Measurements from ENCODE around the gene PXDC1.
"Not testable (repeated sequence)": the region's sequence is repeated elsewhere in the genome, so short reads cannot be mapped to it uniquely, and the experiment has no call there.

PXDC1 gene

GRCh38 chr6:3781504-3781903, 30.0 kb upstream of the PXDC1 start:
- Histone ChIP-seq H3K9me3 (ENCODE audit: control insufficient read depth, insufficient read depth, low read depth, low read length) (no peaks in the 10 kb centered on the region), H3K4me3 (ENCODE audit: low read depth, low read length) (no peak overlapping the region), H3K27me3 (ENCODE audit: control insufficient read depth, insufficient read depth, low read length) (no peaks in the 10 kb centered on the region), H3K9ac (ENCODE audit: low read length) (no peak overlapping the region), H3K36me3 (ENCODE audit: control insufficient read depth, insufficient read depth, low read length) (no peaks in the 10 kb centered on the region), H3K4me1 (ENCODE audit: control insufficient read depth, insufficient read depth, low read length) (no peaks in the 10 kb centered on the region), H3K27ac (ENCODE audit: low read depth, low read length) (no peak overlapping the region)

DNA sequence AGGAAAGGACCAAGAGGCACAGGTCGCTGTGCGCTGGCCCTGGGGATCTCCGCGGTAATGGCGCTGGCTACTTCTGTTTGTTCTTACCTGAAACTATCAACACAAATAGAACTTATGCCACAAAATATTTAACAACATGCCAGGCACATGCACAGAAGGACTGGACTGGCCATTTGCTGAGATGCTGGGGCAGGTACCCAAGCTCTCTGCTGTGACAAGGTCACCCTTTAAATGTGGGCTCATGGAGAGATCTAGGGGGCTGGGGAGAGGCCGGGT, 28.0 kb upstream of the PXDC1 start:
- no peak overlapping the region for H3K27ac ChIP-seq (ENCODE audit: low read depth, low read length)
- no peaks in the 10 kb centered on the region for H3K9me3 ChIP-seq (ENCODE audit: control insufficient read depth, insufficient read depth, low read depth, low read length)
- H3K36me3 ChIP-seq (ENCODE audit: control insufficient read depth, insufficient read depth, low read length) = no peaks in the 10 kb centered on the region
- no peak overlapping the region for H3K4me3 ChIP-seq (ENCODE audit: low read depth, low read length)
- no peaks in the 10 kb centered on the region for H3K27me3 ChIP-seq (ENCODE audit: control insufficient read depth, insufficient read depth, low read length)
- H3K9ac ChIP-seq (ENCODE audit: low read length) = no peak overlapping the region
- H3K4me1 ChIP-seq (ENCODE audit: control insufficient read depth, insufficient read depth, low read length) = no peaks in the 10 kb centered on the region

DNA sequence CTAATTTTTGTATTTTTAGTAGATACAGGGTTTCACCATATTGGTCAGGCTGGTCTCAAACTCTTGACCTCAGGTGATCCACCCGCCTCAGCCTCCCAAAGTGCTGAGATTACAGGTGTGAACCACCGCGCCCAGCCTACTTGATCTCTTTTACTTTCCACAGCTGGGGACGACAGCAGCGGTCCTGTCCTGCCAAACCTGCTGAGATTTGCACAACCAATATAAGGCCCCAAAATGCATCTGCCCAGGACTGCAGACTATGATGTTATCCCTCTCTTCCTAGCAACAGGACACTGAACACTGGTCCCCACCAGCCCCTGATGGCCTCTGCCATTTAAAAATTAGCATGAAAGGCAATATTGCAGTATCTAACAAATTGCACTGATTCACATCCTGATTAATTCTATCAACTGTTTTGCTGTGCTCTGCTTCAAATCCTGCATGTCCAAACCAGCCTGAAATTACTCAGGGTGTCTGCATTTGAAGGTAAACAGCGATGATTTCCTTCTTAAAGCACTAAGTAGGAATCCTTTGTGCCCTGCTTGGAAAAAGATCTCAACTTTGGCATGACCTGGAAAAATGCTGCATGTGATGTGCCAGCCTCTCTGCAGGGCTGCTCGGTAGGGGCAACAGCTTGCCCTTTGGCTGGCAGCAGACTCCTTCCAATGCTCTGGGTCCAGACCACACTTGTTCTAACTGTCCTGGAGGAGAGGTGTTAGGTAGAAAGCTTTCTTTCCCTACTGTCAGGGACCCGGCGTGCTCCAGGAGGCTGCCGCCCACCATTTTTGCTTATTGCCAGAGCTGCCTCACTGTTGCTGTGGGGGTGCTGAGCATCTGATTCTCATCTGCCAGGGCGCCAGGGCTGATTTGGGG, 27.4 kb upstream of the PXDC1 start:
- Histone ChIP-seq H3K4me1 (ENCODE audit: control insufficient read depth, insufficient read depth, low read length) (no peaks in the 10 kb centered on the region), H3K9ac (ENCODE audit: low read length) (no peak overlapping the region), H3K4me3 (ENCODE audit: low read depth, low read length) (no peak overlapping the region), H3K36me3 (ENCODE audit: control insufficient read depth, insufficient read depth, low read length) (no peaks in the 10 kb centered on the region), H3K27me3 (ENCODE audit: control insufficient read depth, insufficient read depth, low read length) (no peaks in the 10 kb centered on the region), H3K27ac (ENCODE audit: low read depth, low read length) (no peak overlapping the region), H3K9me3 (ENCODE audit: control insufficient read depth, insufficient read depth, low read depth, low read length) (no peaks in the 10 kb centered on the region)

DNA sequence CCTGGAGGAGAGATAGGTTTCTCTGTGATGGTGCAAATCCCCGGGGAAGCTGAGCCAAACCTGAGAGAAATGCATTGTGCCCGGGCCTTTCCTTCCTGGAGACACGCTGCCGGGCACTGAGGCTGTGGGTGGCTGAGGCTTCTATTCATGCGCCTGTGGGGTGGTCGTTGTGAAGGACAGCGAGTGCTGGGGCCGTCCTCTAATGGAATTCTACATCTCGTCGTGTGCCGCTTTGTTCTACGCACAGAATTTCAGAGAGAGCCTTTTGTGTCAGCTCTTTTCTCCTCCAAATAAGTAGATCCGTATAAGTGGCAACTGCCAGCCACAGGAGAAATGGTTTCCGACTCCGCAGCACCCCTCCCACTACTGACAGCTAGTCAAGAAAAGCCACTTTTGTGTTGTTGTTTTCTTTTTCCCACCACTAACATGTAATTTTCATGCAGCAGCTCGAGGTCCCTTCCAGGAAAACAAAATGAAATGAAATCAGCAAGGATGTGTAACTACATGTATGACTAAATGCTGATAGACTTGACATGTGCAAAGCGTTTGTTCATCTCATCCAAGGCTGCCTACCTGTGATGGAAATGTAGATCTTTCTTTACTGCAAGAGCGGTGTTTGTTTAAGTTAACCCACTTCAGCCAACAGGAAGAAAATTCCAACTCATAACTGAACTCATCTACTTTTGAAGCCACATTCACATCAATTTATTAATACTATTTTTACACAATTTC, 26.4 kb upstream of the PXDC1 start:
- H3K4me3 ChIP-seq (ENCODE audit: low read depth, low read length) = no peak overlapping the region
- H3K36me3 ChIP-seq (ENCODE audit: control insufficient read depth, insufficient read depth, low read length) = no peaks in the 10 kb centered on the region
- H3K4me1 ChIP-seq (ENCODE audit: control insufficient read depth, insufficient read depth, low read length) = no peaks in the 10 kb centered on the region
- no peak overlapping the region for H3K9ac ChIP-seq (ENCODE audit: low read length)
- no peaks in the 10 kb centered on the region for H3K27me3 ChIP-seq (ENCODE audit: control insufficient read depth, insufficient read depth, low read length)
- H3K9me3 ChIP-seq (ENCODE audit: control insufficient read depth, insufficient read depth, low read depth, low read length) = no peaks in the 10 kb centered on the region
- no peak overlapping the region for H3K27ac ChIP-seq (ENCODE audit: low read depth, low read length)

DNA sequence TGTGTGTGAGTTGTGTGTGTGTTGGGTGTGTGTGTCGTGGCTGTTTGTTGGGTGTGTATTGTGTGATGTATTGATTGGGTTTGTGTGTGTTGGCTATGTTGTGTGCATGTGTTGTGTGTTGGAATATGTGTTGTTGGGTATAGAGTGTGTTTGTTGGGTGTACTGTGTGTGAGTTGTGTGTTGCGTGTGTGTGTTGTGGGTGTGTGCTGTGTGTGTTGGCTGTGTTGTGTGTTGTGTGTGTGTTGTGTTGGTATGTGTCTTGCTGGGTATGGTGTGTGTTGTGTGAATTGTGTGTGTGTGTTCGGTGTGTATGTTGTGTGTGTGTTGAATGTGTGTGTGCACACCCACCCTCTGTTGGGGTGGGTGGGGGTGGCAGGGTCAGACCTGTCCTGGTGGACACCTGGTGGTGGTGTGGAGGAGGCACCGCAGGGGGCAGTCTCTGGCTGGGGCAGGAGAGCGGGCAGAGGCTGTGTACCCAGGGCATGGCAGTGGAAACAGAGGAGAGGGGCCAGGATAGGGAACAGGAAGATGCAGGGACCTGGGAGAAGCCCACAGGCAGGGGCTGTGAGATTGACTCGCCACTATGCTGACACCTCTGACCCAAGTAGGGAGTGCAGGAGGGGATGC, 25.5 kb upstream of the PXDC1 start:
- Histone ChIP-seq H3K27me3 (ENCODE audit: control insufficient read depth, insufficient read depth, low read length) (no peaks in the 10 kb centered on the region), H3K4me1 (ENCODE audit: control insufficient read depth, insufficient read depth, low read length) (no peaks in the 10 kb centered on the region), H3K4me3 (ENCODE audit: low read depth, low read length) (no peak overlapping the region), H3K27ac (ENCODE audit: low read depth, low read length) (no peak overlapping the region), H3K9me3 (ENCODE audit: control insufficient read depth, insufficient read depth, low read depth, low read length) (0 out of 2 replicates have a peak, but pooled peaks cover 4% of the 10 kb centered on the region), H3K9ac (ENCODE audit: low read length) (no peak overlapping the region), H3K36me3 (ENCODE audit: control insufficient read depth, insufficient read depth, low read length) (no peaks in the 10 kb centered on the region)

GRCh38 chr6:3775847-3776246, 24.3 kb upstream of the PXDC1 start:
- Histone ChIP-seq H3K9ac (ENCODE audit: low read length) (no peak overlapping the region), H3K9me3 (ENCODE audit: control insufficient read depth, insufficient read depth, low read depth, low read length) (0 out of 2 replicates have a peak, but pooled peaks cover 4% of the 10 kb centered on the region), H3K36me3 (ENCODE audit: control insufficient read depth, insufficient read depth, low read length) (no peaks in the 10 kb centered on the region), H3K4me1 (ENCODE audit: control insufficient read depth, insufficient read depth, low read length) (no peaks in the 10 kb centered on the region), H3K27ac (ENCODE audit: low read depth, low read length) (no peak overlapping the region), H3K27me3 (ENCODE audit: control insufficient read depth, insufficient read depth, low read length) (no peaks in the 10 kb centered on the region), H3K4me3 (ENCODE audit: low read depth, low read length) (no peak overlapping the region)

DNA sequence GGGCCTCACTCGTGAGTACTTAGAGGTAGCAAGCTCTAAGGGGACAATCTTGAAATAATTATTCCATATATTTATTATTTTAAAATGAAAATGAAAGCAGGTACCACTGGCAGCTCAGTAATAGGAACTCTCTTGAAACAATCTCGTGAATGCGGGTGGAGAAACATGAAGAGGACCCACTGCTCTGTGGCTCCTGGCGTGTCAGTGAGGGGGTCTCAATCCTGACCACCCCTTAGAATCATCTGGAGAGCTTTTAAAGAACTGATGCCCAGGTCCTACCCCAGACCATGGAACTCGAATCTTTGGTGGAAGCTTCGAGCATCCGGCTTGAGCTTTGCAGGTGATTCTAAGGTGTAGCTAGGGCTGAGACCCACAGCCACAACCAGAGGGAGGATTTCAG, 23.9 kb upstream of the PXDC1 start:
- Histone ChIP-seq H3K36me3 (ENCODE audit: control insufficient read depth, insufficient read depth, low read length) (no peaks in the 10 kb centered on the region), H3K4me3 (ENCODE audit: low read depth, low read length) (no peak overlapping the region), H3K27me3 (ENCODE audit: control insufficient read depth, insufficient read depth, low read length) (no peaks in the 10 kb centered on the region), H3K4me1 (ENCODE audit: control insufficient read depth, insufficient read depth, low read length) (peaks cover 2% of the 10 kb centered on the region; the same call in 1 of the 2 replicates), H3K9ac (ENCODE audit: low read length) (no peak overlapping the region), H3K9me3 (ENCODE audit: control insufficient read depth, insufficient read depth, low read depth, low read length) (0 out of 2 replicates have a peak, but pooled peaks cover 4% of the 10 kb centered on the region), H3K27ac (ENCODE audit: low read depth, low read length) (no peak overlapping the region)

DNA sequence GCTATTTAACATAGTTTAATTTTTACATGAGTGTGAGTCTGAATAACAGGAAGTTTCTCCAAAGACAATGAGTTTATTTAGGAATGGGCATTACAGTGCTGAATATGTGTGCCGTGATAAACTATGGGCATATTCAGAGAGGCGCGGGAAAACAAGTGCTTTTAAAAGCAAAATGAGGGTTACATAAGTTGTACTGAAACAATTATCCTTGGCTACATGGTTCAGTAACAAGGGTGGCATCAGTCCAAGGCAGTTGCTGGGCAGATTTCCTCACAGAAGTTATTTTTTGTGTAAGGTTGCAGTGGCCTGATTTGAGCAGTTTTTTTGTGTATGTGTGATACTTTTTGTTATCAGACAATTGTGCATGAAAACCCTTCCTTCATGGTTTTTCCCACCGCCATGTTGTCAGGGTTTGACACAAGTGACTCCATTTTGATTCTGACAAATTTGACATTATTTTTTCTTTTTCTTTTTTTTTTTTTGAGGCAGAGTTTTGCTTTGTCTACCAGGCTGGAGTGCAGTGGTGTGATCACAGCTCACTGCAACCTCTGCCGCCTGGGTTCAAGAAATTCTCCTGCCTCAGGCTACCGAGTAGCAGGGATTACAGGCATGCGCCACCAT, 22.3 kb upstream of the PXDC1 start:
- Histone ChIP-seq H3K9ac (ENCODE audit: low read length) (no peak overlapping the region), H3K9me3 (ENCODE audit: control insufficient read depth, insufficient read depth, low read depth, low read length) (0 out of 2 replicates have a peak, but pooled peaks cover 4% of the 10 kb centered on the region), H3K4me3 (ENCODE audit: low read depth, low read length) (no peak overlapping the region), H3K27me3 (ENCODE audit: control insufficient read depth, insufficient read depth, low read length) (no peaks in the 10 kb centered on the region), H3K27ac (ENCODE audit: low read depth, low read length) (no peak overlapping the region), H3K4me1 (ENCODE audit: control insufficient read depth, insufficient read depth, low read length) (peaks cover 9% of the 10 kb centered on the region), H3K36me3 (ENCODE audit: control insufficient read depth, insufficient read depth, low read length) (no peaks in the 10 kb centered on the region)

DNA sequence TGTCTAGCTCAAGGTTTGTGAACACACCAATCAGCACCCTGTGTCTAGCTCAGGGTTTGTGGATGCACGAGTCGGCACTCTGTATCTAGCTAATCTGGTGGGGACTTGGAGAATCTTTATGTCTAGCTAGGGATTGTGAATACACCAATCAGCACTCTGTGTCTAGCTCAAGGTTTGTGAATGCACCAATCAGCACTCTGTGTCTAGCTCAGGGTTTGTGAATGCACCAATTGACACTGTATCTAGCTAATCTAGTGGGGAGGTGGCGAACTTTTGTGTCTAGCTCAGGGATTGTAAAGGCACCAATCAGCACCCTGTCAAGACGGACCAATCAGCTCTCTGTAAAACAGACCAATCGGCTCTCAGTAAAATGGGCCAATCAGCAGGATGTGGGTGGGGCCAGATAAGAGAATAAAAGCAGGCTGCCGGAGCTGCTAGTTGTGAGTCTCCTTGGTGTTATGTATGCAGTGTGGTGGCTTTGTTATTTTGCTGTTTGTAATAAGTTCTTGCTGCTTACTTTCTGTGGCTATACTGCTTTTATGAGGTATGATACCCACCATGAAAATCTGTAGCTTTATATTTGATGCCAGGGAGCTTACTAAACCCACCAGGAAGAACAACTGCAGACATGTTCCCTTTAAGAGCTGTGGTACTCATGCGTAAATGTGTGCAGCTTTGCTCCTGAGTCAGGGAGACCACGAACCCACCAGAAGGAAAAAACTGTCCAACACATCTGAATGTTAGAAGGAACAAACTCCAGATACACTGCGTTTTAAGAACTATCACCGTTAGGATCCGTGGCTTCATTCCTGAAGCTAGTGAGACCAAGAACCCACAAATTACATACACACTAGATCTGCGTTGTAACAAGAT, 20.9 kb upstream of the PXDC1 start:
- H3K4me3 ChIP-seq (ENCODE audit: low read depth, low read length); H3K36me3 ChIP-seq (ENCODE audit: control insufficient read depth, insufficient read depth, low read length); H3K27me3 ChIP-seq (ENCODE audit: control insufficient read depth, insufficient read depth, low read length); H3K9me3 ChIP-seq (ENCODE audit: control insufficient read depth, insufficient read depth, low read depth, low read length); H3K9ac ChIP-seq (ENCODE audit: low read length); H3K27ac ChIP-seq (ENCODE audit: low read depth, low read length); H3K4me1 ChIP-seq (ENCODE audit: control insufficient read depth, insufficient read depth, low read length): not testable (repeated sequence)

DNA sequence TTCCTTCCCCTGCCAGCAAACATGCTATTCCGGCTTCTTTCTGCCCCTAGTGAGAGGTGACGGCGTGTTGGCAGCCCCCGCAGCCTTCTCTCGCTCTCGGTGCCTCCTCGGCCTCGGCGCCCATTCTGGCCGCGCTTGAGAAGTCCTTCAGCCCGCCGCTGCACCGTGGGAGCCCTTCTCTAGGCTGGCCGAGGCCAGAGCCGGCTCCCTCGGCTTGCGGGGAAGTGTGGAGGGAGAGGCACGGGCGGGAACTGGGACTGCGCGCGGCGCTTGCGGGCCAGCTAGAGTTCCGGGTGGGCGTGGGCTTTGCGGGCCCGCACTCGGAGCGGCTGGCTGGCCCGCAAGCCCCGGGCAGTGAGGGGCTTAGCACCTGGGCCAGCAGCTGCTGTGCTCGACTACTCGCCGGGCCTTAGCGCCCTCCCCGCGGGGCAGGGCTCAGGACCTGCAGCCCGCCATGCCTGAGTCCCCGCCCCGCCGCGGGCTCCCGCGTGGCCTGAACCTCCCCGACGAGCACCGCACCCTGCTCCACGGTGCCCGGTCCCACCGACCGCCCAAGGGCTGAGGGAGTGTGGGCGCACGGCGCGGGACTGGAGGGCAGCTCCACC, 20.0 kb upstream of the PXDC1 start:
- Histone ChIP-seq H3K4me1 (ENCODE audit: control insufficient read depth, insufficient read depth, low read length) (peaks cover 9% of the 10 kb centered on the region), H3K27me3 (ENCODE audit: control insufficient read depth, insufficient read depth, low read length) (no peaks in the 10 kb centered on the region), H3K9me3 (ENCODE audit: control insufficient read depth, insufficient read depth, low read depth, low read length) (0 out of 2 replicates have a peak, but pooled peaks cover 4% of the 10 kb centered on the region), H3K27ac (ENCODE audit: low read depth, low read length) (no peak overlapping the region), H3K4me3 (ENCODE audit: low read depth, low read length) (no peak overlapping the region), H3K9ac (ENCODE audit: low read length) (no peak overlapping the region), H3K36me3 (ENCODE audit: control insufficient read depth, insufficient read depth, low read length) (no peaks in the 10 kb centered on the region)
